ENCODE measurements around the gene SEC22C. TPM values are rescaled to one million over a fixed set of nuclear protein-coding genes. Genes with fewer than 3 reads are reported as not detected.

SEC22C gene
- total and polyA plus RNA-seq, 2 experiments from 2014 or later: 21.9 to 48.3 TPM

Other genes with a start within 250 kb of the SEC22C start
- not detected in 2 replicates for gene LYZL4, start 171.4 kb downstream of the SEC22C start, total RNA-seq (2014; rRNA removed; shearing (Covaris generic))
- not detected in 2 replicates for gene LYZL4, start 171.4 kb downstream of the SEC22C start, polyA plus RNA-seq (2016; fragmentation: Nextera tagmentation; extraction: Ambion mirVana)
- gene VIPR1, start 79.3 kb downstream of the SEC22C start, total RNA-seq (2014; rRNA removed; shearing (Covaris generic)): 13.9 and 19.3 TPM in 2 replicates
- 4.9 and 6.3 TPM in 2 replicates for gene VIPR1, start 79.3 kb downstream of the SEC22C start, polyA plus RNA-seq (2016; fragmentation: Nextera tagmentation; extraction: Ambion mirVana)
- gene SS18L2, start 8.9 kb upstream of the SEC22C start, total RNA-seq (2014; rRNA removed; shearing (Covaris generic)): 75.2 and 75.3 TPM in 2 replicates
- gene SS18L2, start 8.9 kb upstream of the SEC22C start, polyA plus RNA-seq (2016; fragmentation: Nextera tagmentation; extraction: Ambion mirVana): 228 and 241 TPM in 2 replicates
- gene NKTR, start 18.7 kb upstream of the SEC22C start, total RNA-seq (2014; rRNA removed; shearing (Covaris generic)): 88.2 and 117 TPM in 2 replicates
- 68.7 and 81.3 TPM in 2 replicates for gene NKTR, start 18.7 kb upstream of the SEC22C start, polyA plus RNA-seq (2016; fragmentation: Nextera tagmentation; extraction: Ambion mirVana)
- gene ZBTB47, start 71.7 kb upstream of the SEC22C start, total RNA-seq (2014; rRNA removed; shearing (Covaris generic)): 2.8 and 2.9 TPM in 2 replicates
- gene ZBTB47, start 71.7 kb upstream of the SEC22C start, polyA plus RNA-seq (2016; fragmentation: Nextera tagmentation; extraction: Ambion mirVana): 0.48 and 0.63 TPM in 2 replicates
- gene KLHL40, start 103.6 kb upstream of the SEC22C start, total RNA-seq (2014; rRNA removed; shearing (Covaris generic)): not detected in 2 replicates
- not detected in 2 replicates for gene KLHL40, start 103.6 kb upstream of the SEC22C start, polyA plus RNA-seq (2016; fragmentation: Nextera tagmentation; extraction: Ambion mirVana)
- gene HHATL, start 120.8 kb upstream of the SEC22C start, total RNA-seq (2014; rRNA removed; shearing (Covaris generic)): not detected in 2 replicates
- not detected in 2 replicates for gene HHATL, start 120.8 kb upstream of the SEC22C start, polyA plus RNA-seq (2016; fragmentation: Nextera tagmentation; extraction: Ambion mirVana)
- gene CCDC13, start 191.3 kb upstream of the SEC22C start, total RNA-seq (2014; rRNA removed; shearing (Covaris generic)): 0.45 TPM in 1 of 2 replicates, not detected in the other
- gene CCDC13, start 191.3 kb upstream of the SEC22C start, polyA plus RNA-seq (2016; fragmentation: Nextera tagmentation; extraction: Ambion mirVana): 0.27 and 0.42 TPM in 2 replicates
- gene HIGD1A, start 222.5 kb upstream of the SEC22C start, total RNA-seq (2014; rRNA removed; shearing (Covaris generic)): 102 and 118 TPM in 2 replicates
- gene HIGD1A, start 222.5 kb upstream of the SEC22C start, polyA plus RNA-seq (2016; fragmentation: Nextera tagmentation; extraction: Ambion mirVana): 127 and 144 TPM in 2 replicates
- 0.35 and 0.58 TPM in 2 replicates for gene ACKR2, start 227.5 kb upstream of the SEC22C start, total RNA-seq (2014; rRNA removed; shearing (Covaris generic))
- gene ACKR2, start 227.5 kb upstream of the SEC22C start, polyA plus RNA-seq (2016; fragmentation: Nextera tagmentation; extraction: Ambion mirVana): not detected in 2 replicates

Data from GM23338 (cell line).